ENCODE measurements around the gene GAL3ST1. TPM values are rescaled to one million over a fixed set of nuclear protein-coding genes. Genes with fewer than 3 reads are reported as not detected.

Gene GAL3ST1
- total RNA-seq, 1 donor from 2014 or later = 4.3 TPM

GRCh38 chr22:30511911-30512310 is 62.6 kb downstream of the GAL3ST1 start:
- Histone ChIP-seq H3K9me3 (ENCODE audit: low read depth) (no peaks in the 10 kb centered on the region), H3K79me2 (ENCODE audit: low read depth) (no peaks in the 10 kb centered on the region), H3F3A (ENCODE audit: low read depth) (no peaks in the 10 kb centered on the region), H3K4me1 (no peaks in the 10 kb centered on the region), H4K20me1 (ENCODE audit: low read depth) (no peaks in the 10 kb centered on the region), H3K27me3 (no peaks in the 10 kb centered on the region), H3K9ac (no peak overlapping the region), H3K36me3 (no peaks in the 10 kb centered on the region), H3K27ac (no peak overlapping the region), H3K4me2 (no peak overlapping the region), H2AFZ (replicated peaks) (no peak overlapping the region), H3K4me3 (no peak overlapping the region)
- TF ChIP-seq EZH2phosphoT487 (IDR thresholded peaks at IDR 0.05) = no peak
- no peak for TF ChIP-seq CTCF (IDR thresholded peaks at IDR 0.05)
- no peak for TF ChIP-seq EZH2 (IDR thresholded peaks at IDR 0.05)
- no peak for DNase-seq (ENCODE audit: low spot score)
- Mint-ChIP-seq H3K27me3 (ENCODE audit: insufficient read depth, low read depth) (peaks cover 7% of the 10 kb centered on the region), H3K27ac (no peak overlapping the region), H3K4me1 (peaks cover 3% of the 10 kb centered on the region), H3K4me3 (no peak overlapping the region), H3K9me3 (peaks cover 2% of the 10 kb centered on the region), H3K36me3 (no peaks in the 10 kb centered on the region)

GRCh38 chr22:30511109-30511508 is 63.4 kb downstream of the GAL3ST1 start:
- Histone ChIP-seq H3K4me1 (no peaks in the 10 kb centered on the region), H3K36me3 (no peaks in the 10 kb centered on the region), H3K27ac (no peak overlapping the region), H3K79me2 (ENCODE audit: low read depth) (no peaks in the 10 kb centered on the region), H3K27me3 (no peaks in the 10 kb centered on the region), H3K9ac (no peak overlapping the region), H4K20me1 (ENCODE audit: low read depth) (no peaks in the 10 kb centered on the region), H3K9me3 (ENCODE audit: low read depth) (no peaks in the 10 kb centered on the region), H2AFZ (replicated peaks) (no peak overlapping the region), H3K4me3 (no peak overlapping the region), H3K4me2 (no peak overlapping the region), H3F3A (ENCODE audit: low read depth) (no peaks in the 10 kb centered on the region)
- no peak for TF ChIP-seq CTCF (IDR thresholded peaks at IDR 0.05)
- TF ChIP-seq EZH2 (IDR thresholded peaks at IDR 0.05) = no peak
- no peak for TF ChIP-seq EZH2phosphoT487 (IDR thresholded peaks at IDR 0.05)
- Mint-ChIP-seq H3K27me3 (ENCODE audit: insufficient read depth, low read depth) (peaks cover 6% of the 10 kb centered on the region), H3K9me3 (peaks cover 2% of the 10 kb centered on the region), H3K4me3 (no peak overlapping the region), H3K4me1 (peaks cover 3% of the 10 kb centered on the region), H3K36me3 (no peaks in the 10 kb centered on the region), H3K27ac (no peak overlapping the region)
- no peak for DNase-seq (ENCODE audit: low spot score)

GRCh38 chr22:30508216-30508615 is 66.2 kb downstream of the GAL3ST1 start:
- H3K4me1 Mint-ChIP-seq = no peaks in the 10 kb centered on the region
- TF ChIP-seq CTCF (IDR thresholded peaks at IDR 0.05) (no peak), EZH2 (IDR thresholded peaks at IDR 0.05) (no peak), EZH2phosphoT487 (IDR thresholded peaks at IDR 0.05) (no peak)
- Histone ChIP-seq H2AFZ (replicated peaks) (no peak overlapping the region), H3K79me2 (ENCODE audit: low read depth) (no peaks in the 10 kb centered on the region), H3K4me3 (no peak overlapping the region), H3F3A (ENCODE audit: low read depth) (no peaks in the 10 kb centered on the region), H3K36me3 (no peaks in the 10 kb centered on the region), H3K27ac (no peak overlapping the region), H3K9me3 (ENCODE audit: low read depth) (no peaks in the 10 kb centered on the region), H3K27me3 (no peaks in the 10 kb centered on the region), H4K20me1 (ENCODE audit: low read depth) (no peaks in the 10 kb centered on the region), H3K4me2 (no peak overlapping the region), H3K9ac (no peak overlapping the region), H3K4me1 (no peaks in the 10 kb centered on the region)
- peaks cover 2% of the 10 kb centered on the region for H3K27me3 Mint-ChIP-seq (ENCODE audit: insufficient read depth, low read depth)
- H3K27ac Mint-ChIP-seq = no peak overlapping the region
- DNase-seq (ENCODE audit: low spot score) = no peak
- H3K4me3 Mint-ChIP-seq = no peak overlapping the region
- peaks cover 2% of the 10 kb centered on the region for H3K9me3 Mint-ChIP-seq
- H3K36me3 Mint-ChIP-seq = no peaks in the 10 kb centered on the region

All from neural progenitor cell (in vitro differentiated cells).